ENCODE measurements around the gene FXYD4.

DNA sequence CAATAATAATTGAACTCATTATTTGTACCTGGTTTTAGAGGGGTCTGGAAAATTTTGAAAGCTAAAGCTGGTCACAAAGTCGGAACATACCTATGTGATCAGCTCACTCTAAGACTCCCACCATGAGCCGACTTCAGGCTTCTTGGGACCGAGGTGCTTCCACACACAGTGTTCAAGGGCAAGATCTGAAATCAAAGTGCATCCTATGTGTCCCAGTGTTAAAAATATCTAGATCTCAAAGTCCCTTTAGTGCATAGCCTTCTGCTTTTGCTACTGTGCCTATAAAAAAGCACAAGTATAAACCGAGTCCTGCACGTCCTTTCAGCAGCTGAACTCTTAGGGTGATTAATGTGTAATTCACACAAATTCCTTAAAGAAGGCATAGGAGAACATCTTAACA is 43.5 kb upstream of the FXYD4 start:
- TF ChIP-seq, protein P1, sequence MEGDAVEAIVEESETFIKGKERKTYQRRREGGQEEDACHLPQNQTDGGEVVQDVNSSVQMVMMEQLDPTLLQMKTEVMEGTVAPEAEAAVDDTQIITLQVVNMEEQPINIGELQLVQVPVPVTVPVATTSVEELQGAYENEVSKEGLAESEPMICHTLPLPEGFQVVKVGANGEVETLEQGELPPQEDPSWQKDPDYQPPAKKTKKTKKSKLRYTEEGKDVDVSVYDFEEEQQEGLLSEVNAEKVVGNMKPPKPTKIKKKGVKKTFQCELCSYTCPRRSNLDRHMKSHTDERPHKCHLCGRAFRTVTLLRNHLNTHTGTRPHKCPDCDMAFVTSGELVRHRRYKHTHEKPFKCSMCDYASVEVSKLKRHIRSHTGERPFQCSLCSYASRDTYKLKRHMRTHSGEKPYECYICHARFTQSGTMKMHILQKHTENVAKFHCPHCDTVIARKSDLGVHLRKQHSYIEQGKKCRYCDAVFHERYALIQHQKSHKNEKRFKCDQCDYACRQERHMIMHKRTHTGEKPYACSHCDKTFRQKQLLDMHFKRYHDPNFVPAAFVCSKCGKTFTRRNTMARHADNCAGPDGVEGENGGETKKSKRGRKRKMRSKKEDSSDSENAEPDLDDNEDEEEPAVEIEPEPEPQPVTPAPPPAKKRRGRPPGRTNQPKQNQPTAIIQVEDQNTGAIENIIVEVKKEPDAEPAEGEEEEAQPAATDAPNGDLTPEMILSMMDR (IDR thresholded peaks at IDR 0.05), result no peak
- no peak for TF ChIP-seq POLR2A (IDR thresholded peaks at IDR 0.05)
- no peak for TF ChIP-seq POLR2AphosphoS5 (IDR thresholded peaks at IDR 0.05)

Measured in sigmoid colon (tissue), 4 donors.